ENCODE data around the gene ZNF655. TPM values are rescaled to one million over a fixed set of nuclear protein-coding genes. Genes with fewer than 3 reads are reported as not detected.

ZNF655 gene
- total RNA-seq, 1 donor from 2014 or later: 26.1 TPM

- TF ChIP-seq CTCF (IDR thresholded peaks at IDR 0.05; ENCODE audit: borderline replicate concordance): no peak
- intact Hi-C loops (cut with micrococcal nuclease): no loop called here
- H3K4me3 ChIP-seq: no peak overlapping the region
- no peaks in the 10 kb centered on the region for H3K27me3 ChIP-seq (ENCODE audit: low read depth)
- H3K9me3 ChIP-seq (replicated peaks): no peaks in the 10 kb centered on the region
- peaks cover 26% of the 10 kb centered on the region for H3K4me1 ChIP-seq
- peaks cover 80% of the 10 kb centered on the region for H3K36me3 ChIP-seq
- no peak for DNase-seq
- no peak overlapping the region for H3K27ac ChIP-seq (replicated peaks)
Observed at GRCh38 chr7:99621271-99621670, 62.8 kb downstream of the ZNF655 start.

- H3K27ac ChIP-seq (replicated peaks): no peak overlapping the region
- H3K4me3 ChIP-seq: no peak overlapping the region
- no peaks in the 10 kb centered on the region for H3K27me3 ChIP-seq (ENCODE audit: low read depth)
- H3K4me1 ChIP-seq: peaks cover 14% of the 10 kb centered on the region
- no peak for TF ChIP-seq CTCF (IDR thresholded peaks at IDR 0.05; ENCODE audit: borderline replicate concordance)
- peaks cover 93% of the 10 kb centered on the region for H3K36me3 ChIP-seq
- DNase-seq: no peak
- no peaks in the 10 kb centered on the region for H3K9me3 ChIP-seq (replicated peaks)
- intact Hi-C loops (cut with micrococcal nuclease): no loop called here
Observed at GRCh38 chr7:99622596-99622995, 64.2 kb downstream of the ZNF655 start.

- no peak for DNase-seq
- Histone ChIP-seq H3K27me3 (ENCODE audit: low read depth) (no peaks in the 10 kb centered on the region), H3K4me3 (no peak overlapping the region), H3K27ac (replicated peaks) (no peak overlapping the region), H3K4me1 (peaks cover 8% of the 10 kb centered on the region), H3K9me3 (replicated peaks) (no peaks in the 10 kb centered on the region), H3K36me3 (peaks cover 99% of the 10 kb centered on the region)
- intact Hi-C loops (cut with micrococcal nuclease): no loop called here
- no peak for TF ChIP-seq CTCF (IDR thresholded peaks at IDR 0.05; ENCODE audit: borderline replicate concordance)
Observed at GRCh38 chr7:99623091-99623693, 64.8 kb downstream of the ZNF655 start.

GRCh38 chr7:99623702-99624447 is 65.4 kb downstream of the ZNF655 start:
- Histone ChIP-seq H3K4me1 (peaks cover 1% of the 10 kb centered on the region), H3K9me3 (replicated peaks) (no peaks in the 10 kb centered on the region), H3K4me3 (no peak overlapping the region), H3K27me3 (ENCODE audit: low read depth) (no peaks in the 10 kb centered on the region), H3K27ac (replicated peaks) (no peak overlapping the region), H3K36me3 (peaks cover 100% of the 10 kb centered on the region)
- no peak for TF ChIP-seq CTCF (IDR thresholded peaks at IDR 0.05; ENCODE audit: borderline replicate concordance)
- no peak for DNase-seq
- intact Hi-C loops (cut with micrococcal nuclease): no loop called here

GRCh38 chr7:99624484-99624883 is 66.0 kb downstream of the ZNF655 start:
- H3K27ac ChIP-seq (replicated peaks): no peak overlapping the region
- no peaks in the 10 kb centered on the region for H3K4me1 ChIP-seq
- peaks cover 100% of the 10 kb centered on the region for H3K36me3 ChIP-seq
- no peaks in the 10 kb centered on the region for H3K27me3 ChIP-seq (ENCODE audit: low read depth)
- DNase-seq: no peak
- TF ChIP-seq CTCF (IDR thresholded peaks at IDR 0.05; ENCODE audit: borderline replicate concordance): no peak
- H3K9me3 ChIP-seq (replicated peaks): no peaks in the 10 kb centered on the region
- intact Hi-C loops (cut with micrococcal nuclease): no loop called here
- no peak overlapping the region for H3K4me3 ChIP-seq

Data from left ventricle myocardium inferior (tissue), 1 donor.